SK-N-SH treated with all-trans-retinoic acid at 6 μM for 48 hours (cell line): ENCODE results near the gene GTPBP1.

Experiments used
- ATAC-seq: fragments of 200-7000 bp; cut with Tn5 transposase; 3 replicates; pipeline ENCODE4 v1.9.1; 2020; ENCODE audit warnings: mild to moderate bottlenecking, moderate library complexity
- ARNTL ChIP-seq: fragments of 450-650 bp; formaldehyde crosslinking; IDR thresholded peaks from 2 replicates; pipeline ENCODE4 v1.5.0; 2020; ENCODE audit warnings: low read depth, mild to moderate bottlenecking, moderate library complexity, borderline replicate concordance
- BACH2 ChIP-seq: fragments of 250-450 bp; sonication (Bioruptor Pico); IDR thresholded peaks from 2 replicates; pipeline ENCODE4 v1.9.0; 2021; ENCODE audit warnings: mild to moderate bottlenecking, borderline replicate concordance
- ESRRG ChIP-seq: fragments of 250-450 bp; sonication (Bioruptor Pico); IDR thresholded peaks from 2 replicates; pipeline ENCODE4 v1.6.1; 2021; ENCODE audit warnings: mild to moderate bottlenecking
- GLIS3 ChIP-seq: fragments of 250-450 bp; sonication (Bioruptor Pico); IDR thresholded peaks from 2 replicates; pipeline ENCODE4 v1.5.0; 2020; ENCODE audit warnings: mild to moderate bottlenecking, moderate library complexity
- ISL1 ChIP-seq: fragments of 250-450 bp; sonication (Bioruptor Pico); IDR thresholded peaks from 2 replicates; pipeline ENCODE4 v2.1.2; 2022; ENCODE audit warnings: mild to moderate bottlenecking, moderate library complexity
- OSR1 ChIP-seq: fragments of 250-450 bp; sonication (Bioruptor Pico); IDR thresholded peaks from 2 replicates; pipeline ENCODE4 v1.8.0; 2022; ENCODE audit warnings: moderate library complexity, mild to moderate bottlenecking, inconsistent platforms
- PPARA ChIP-seq: fragments of 250-450 bp; sonication (Bioruptor Pico); IDR thresholded peaks from 2 replicates; pipeline ENCODE4 v1.5.0; 2020; ENCODE audit warnings: mild to moderate bottlenecking, borderline replicate concordance
- RARB ChIP-seq: fragments of 250-450 bp; sonication (Bioruptor Pico); IDR thresholded peaks from 2 replicates; pipeline ENCODE4 v1.8.0; 2021; ENCODE audit warnings: mild to moderate bottlenecking, moderate library complexity
- SNAI2 ChIP-seq: fragments of 250-450 bp; sonication (Bioruptor Pico); IDR thresholded peaks from 2 replicates; pipeline ENCODE4 v1.5.0; 2020; ENCODE audit warnings: mild to moderate bottlenecking, moderate library complexity
- TCF4 ChIP-seq: fragments of 250-450 bp; sonication (Bioruptor Pico); IDR thresholded peaks from 2 replicates; pipeline ENCODE4 v1.8.0; 2021; ENCODE audit warnings: mild to moderate bottlenecking, moderate library complexity, borderline replicate concordance
- TOX ChIP-seq: fragments of 250-450 bp; sonication (Bioruptor Pico); IDR thresholded peaks from 2 replicates; pipeline ENCODE4 v1.8.0; 2021; ENCODE audit warnings: mild to moderate bottlenecking, moderate library complexity, borderline replicate concordance
- ZC3H10 ChIP-seq: fragments of 250-450 bp; sonication (Bioruptor Pico); IDR thresholded peaks from 2 replicates; pipeline ENCODE4 v1.5.1; 2021; ENCODE audit warnings: mild to moderate bottlenecking, moderate library complexity
- ZFP30 ChIP-seq: fragments of 450-650 bp; formaldehyde crosslinking; IDR thresholded peaks from 2 replicates; pipeline ENCODE4 v1.5.0; 2022; ENCODE audit warnings: mild to moderate bottlenecking, moderate library complexity
- ZNF565 ChIP-seq: fragments of 450-650 bp; formaldehyde crosslinking; conservative IDR thresholded peaks from 2 replicates; pipeline ENCODE4 v1.5.0; 2020; ENCODE audit warnings: low read depth, mild to moderate bottlenecking, moderate library complexity
- ZNF70 ChIP-seq: fragments of 450-650 bp; formaldehyde crosslinking; IDR thresholded peaks from 2 replicates; pipeline ENCODE4 v1.5.0; 2020; ENCODE audit warnings: mild to moderate bottlenecking, moderate library complexity
- ZNF8 ChIP-seq: fragments of 450-650 bp; formaldehyde crosslinking; IDR thresholded peaks from 2 replicates; pipeline ENCODE4 v1.5.0; 2020; ENCODE audit warnings: mild to moderate bottlenecking, moderate library complexity
- TF ChIP-seq, protein P1 (sequence below): fragments of 250-450 bp; sonication (Bioruptor Pico); IDR thresholded peaks from 2 replicates; pipeline ENCODE4 v1.5.1; 2020; ENCODE audit warnings: low read depth, mild to moderate bottlenecking, moderate library complexity
- TF ChIP-seq, protein P2 (sequence below): fragments of 250-450 bp; sonication (Bioruptor Pico); IDR thresholded peaks from 2 replicates; pipeline ENCODE4 v1.5.1; 2021; ENCODE audit warnings: mild to moderate bottlenecking, moderate library complexity
- TF ChIP-seq, protein P3 (sequence below): fragments of 250-450 bp; sonication (Bioruptor Pico); IDR thresholded peaks from 2 replicates; pipeline ENCODE4 v1.5.0; 2020; ENCODE audit warnings: mild to moderate bottlenecking, moderate library complexity
- TF ChIP-seq, protein P4 (sequence below): fragments of 250-450 bp; sonication (Bioruptor Pico); IDR thresholded peaks from 2 replicates; pipeline ENCODE4 v1.8.0; 2021; ENCODE audit warnings: low read depth, mild to moderate bottlenecking, moderate library complexity, borderline replicate concordance

Gene GTPBP1

DNA sequence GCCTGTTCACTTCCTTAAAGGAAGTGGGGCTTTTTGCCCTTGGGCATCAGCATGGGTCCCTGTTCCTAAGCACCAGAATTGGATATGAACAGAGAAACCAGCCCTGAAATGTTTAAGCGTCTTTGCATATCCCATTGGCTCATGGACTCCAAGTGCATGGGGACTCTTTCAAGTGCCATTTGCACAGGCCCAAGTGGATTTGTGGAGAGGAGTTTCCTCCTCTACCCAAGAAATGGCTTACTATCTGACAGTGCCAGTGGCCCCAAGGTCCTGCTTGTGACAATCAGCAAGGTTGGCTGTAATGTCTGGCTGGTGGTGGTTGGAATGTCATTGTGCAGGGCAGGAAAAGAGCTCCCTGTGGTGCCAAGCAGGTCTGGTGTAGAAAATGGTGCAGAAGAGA is 20.0 kb upstream of the GTPBP1 start:
- no peak for ATAC-seq
- TF ChIP-seq ESRRG (CRISPR knock-in tag), result no peak
- TF ChIP-seq, protein P1, sequence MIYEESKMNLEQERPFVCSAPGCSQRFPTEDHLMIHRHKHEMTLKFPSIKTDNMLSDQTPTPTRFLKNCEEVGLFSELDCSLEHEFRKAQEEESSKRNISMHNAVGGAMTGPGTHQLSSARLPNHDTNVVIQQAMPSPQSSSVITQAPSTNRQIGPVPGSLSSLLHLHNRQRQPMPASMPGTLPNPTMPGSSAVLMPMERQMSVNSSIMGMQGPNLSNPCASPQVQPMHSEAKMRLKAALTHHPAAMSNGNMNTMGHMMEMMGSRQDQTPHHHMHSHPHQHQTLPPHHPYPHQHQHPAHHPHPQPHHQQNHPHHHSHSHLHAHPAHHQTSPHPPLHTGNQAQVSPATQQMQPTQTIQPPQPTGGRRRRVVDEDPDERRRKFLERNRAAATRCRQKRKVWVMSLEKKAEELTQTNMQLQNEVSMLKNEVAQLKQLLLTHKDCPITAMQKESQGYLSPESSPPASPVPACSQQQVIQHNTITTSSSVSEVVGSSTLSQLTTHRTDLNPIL (CRISPR knock-in tag), result no peak
- no peak for TF ChIP-seq ZFP30 (CRISPR knock-in tag)
- TF ChIP-seq ISL1 (CRISPR knock-in tag), result no peak
- TF ChIP-seq, protein P2, sequence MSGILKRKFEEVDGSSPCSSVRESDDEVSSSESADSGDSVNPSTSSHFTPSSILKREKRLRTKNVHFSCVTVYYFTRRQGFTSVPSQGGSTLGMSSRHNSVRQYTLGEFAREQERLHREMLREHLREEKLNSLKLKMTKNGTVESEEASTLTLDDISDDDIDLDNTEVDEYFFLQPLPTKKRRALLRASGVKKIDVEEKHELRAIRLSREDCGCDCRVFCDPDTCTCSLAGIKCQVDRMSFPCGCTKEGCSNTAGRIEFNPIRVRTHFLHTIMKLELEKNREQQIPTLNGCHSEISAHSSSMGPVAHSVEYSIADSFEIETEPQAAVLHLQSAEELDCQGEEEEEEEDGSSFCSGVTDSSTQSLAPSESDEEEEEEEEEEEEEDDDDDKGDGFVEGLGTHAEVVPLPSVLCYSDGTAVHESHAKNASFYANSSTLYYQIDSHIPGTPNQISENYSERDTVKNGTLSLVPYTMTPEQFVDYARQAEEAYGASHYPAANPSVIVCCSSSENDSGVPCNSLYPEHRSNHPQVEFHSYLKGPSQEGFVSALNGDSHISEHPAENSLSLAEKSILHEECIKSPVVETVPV (CRISPR knock-in tag), result no peak
- no peak for TF ChIP-seq ARNTL (CRISPR knock-in tag)
- TF ChIP-seq GLIS3, result no peak
- TF ChIP-seq TCF4 (CRISPR knock-in tag), result no peak
- TF ChIP-seq BACH2 (CRISPR knock-in tag), result no peak
- TF ChIP-seq, protein P3, sequence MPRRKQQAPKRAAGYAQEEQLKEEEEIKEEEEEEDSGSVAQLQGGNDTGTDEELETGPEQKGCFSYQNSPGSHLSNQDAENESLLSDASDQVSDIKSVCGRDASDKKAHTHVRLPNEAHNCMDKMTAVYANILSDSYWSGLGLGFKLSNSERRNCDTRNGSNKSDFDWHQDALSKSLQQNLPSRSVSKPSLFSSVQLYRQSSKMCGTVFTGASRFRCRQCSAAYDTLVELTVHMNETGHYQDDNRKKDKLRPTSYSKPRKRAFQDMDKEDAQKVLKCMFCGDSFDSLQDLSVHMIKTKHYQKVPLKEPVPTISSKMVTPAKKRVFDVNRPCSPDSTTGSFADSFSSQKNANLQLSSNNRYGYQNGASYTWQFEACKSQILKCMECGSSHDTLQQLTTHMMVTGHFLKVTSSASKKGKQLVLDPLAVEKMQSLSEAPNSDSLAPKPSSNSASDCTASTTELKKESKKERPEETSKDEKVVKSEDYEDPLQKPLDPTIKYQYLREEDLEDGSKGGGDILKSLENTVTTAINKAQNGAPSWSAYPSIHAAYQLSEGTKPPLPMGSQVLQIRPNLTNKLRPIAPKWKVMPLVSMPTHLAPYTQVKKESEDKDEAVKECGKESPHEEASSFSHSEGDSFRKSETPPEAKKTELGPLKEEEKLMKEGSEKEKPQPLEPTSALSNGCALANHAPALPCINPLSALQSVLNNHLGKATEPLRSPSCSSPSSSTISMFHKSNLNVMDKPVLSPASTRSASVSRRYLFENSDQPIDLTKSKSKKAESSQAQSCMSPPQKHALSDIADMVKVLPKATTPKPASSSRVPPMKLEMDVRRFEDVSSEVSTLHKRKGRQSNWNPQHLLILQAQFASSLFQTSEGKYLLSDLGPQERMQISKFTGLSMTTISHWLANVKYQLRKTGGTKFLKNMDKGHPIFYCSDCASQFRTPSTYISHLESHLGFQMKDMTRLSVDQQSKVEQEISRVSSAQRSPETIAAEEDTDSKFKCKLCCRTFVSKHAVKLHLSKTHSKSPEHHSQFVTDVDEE (CRISPR knock-in tag), result no peak
- TF ChIP-seq ZNF565 (CRISPR knock-in tag), result no peak
- no peak for TF ChIP-seq TOX (CRISPR knock-in tag)
- TF ChIP-seq, protein P4, sequence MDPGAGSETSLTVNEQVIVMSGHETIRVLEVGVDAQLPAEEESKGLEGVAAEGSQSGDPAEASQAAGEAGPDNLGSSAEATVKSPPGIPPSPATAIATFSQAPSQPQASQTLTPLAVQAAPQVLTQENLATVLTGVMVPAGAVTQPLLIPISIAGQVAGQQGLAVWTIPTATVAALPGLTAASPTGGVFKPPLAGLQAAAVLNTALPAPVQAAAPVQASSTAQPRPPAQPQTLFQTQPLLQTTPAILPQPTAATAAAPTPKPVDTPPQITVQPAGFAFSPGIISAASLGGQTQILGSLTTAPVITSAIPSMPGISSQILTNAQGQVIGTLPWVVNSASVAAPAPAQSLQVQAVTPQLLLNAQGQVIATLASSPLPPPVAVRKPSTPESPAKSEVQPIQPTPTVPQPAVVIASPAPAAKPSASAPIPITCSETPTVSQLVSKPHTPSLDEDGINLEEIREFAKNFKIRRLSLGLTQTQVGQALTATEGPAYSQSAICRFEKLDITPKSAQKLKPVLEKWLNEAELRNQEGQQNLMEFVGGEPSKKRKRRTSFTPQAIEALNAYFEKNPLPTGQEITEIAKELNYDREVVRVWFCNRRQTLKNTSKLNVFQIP (CRISPR knock-in tag), result no peak
- no peak for TF ChIP-seq ZNF8 (CRISPR knock-in tag)
- no peak for TF ChIP-seq ZC3H10 (CRISPR knock-in tag)
- TF ChIP-seq ZNF70 (CRISPR knock-in tag), result no peak

DNA sequence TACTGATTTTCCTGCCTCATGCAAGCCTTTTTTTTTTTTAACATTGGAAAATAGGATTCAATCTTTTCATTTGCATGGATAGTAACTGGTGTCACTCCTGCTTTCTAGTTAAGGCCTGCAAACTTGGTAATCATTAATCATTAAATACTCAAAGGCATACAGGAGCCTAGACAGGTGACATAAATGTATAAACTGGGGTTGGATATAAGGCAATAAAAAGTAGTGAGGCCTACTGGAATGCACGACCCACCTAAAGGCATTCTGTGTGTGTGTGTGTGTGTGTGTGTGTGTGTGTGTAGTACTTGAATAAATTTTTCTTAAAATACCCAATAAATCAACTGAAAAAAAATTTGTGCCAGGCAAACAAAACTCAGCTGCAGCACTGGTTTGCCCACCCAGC is 16.1 kb upstream of the GTPBP1 start:
- TF ChIP-seq SNAI2 (no peak), ZC3H10 (CRISPR knock-in tag) (no peak), BACH2 (CRISPR knock-in tag) (no peak), OSR1 (no peak), PPARA (CRISPR knock-in tag) (no peak), ISL1 (CRISPR knock-in tag) (no peak), ZNF8 (CRISPR knock-in tag) (no peak), RARB (CRISPR knock-in tag) (no peak)
- TF ChIP-seq, protein P4 (CRISPR knock-in tag), result no peak
- TF ChIP-seq, protein P3 (CRISPR knock-in tag), result no peak
- ATAC-seq, result no peak
